Endometrial microvascular endothelial cells (primary cell): Measurements from ENCODE around the gene TCF12. TPM values are rescaled to one million over a fixed set of nuclear protein-coding genes. Genes with fewer than 3 reads are reported as not detected.

Source experiments
- in situ Hi-C: cut with HindIII; loops from 2 replicates; pipeline ENCODE4 v1.10.0; 2017; ENCODE audit warnings: low sequenced_read_pairs, low pct_unique_long_range_greater_than_20kb; ENCODE audit errors: inconsistent ontology term
- total RNA-seq: library from RNA; depleted of rRNA; stranded (reverse); fragments of >200 nt; gene quantifications from one replicate; pipeline ENCODE4 v1.2.3, GENCODE V29; 2015; ENCODE audit errors: inconsistent ontology term

Gene TCF12
- total RNA-seq, 1 donor from 2014 or later: 40.4 TPM

GRCh38 chr15:57205996-57206395 is 287.6 kb downstream of the TCF12 start:
- in situ Hi-C loops: no loop called here

- in situ Hi-C loops: no loop called here
Measured at GRCh38 chr15:57213862-57214261, 295.4 kb downstream of the TCF12 start.

GRCh38 chr15:57215326-57215725 is 296.9 kb downstream of the TCF12 start:
- in situ Hi-C loops: no loop called here

GRCh38 chr15:57215881-57216280 is 297.4 kb downstream of the TCF12 start:
- in situ Hi-C loops: no loop called here

GRCh38 chr15:57216288-57216687 is 297.8 kb downstream of the TCF12 start:
- in situ Hi-C loops: no loop called here

GRCh38 chr15:57217778-57218598 is 299.5 kb downstream of the TCF12 start:
- in situ Hi-C loops: no loop called here

- in situ Hi-C loops: no loop called here
Measured at GRCh38 chr15:57218826-57219576, 300.6 kb downstream of the TCF12 start.

GRCh38 chr15:57220205-57220604 is 301.8 kb downstream of the TCF12 start:
- in situ Hi-C loops: no loop called here

- in situ Hi-C loops: no loop called here
Measured at GRCh38 chr15:57221134-57221533, 302.7 kb downstream of the TCF12 start.

- in situ Hi-C loops: no loop called here
Measured at GRCh38 chr15:57223345-57223744, 304.9 kb downstream of the TCF12 start.

- in situ Hi-C loops: no loop called here
Measured at GRCh38 chr15:57223887-57224286, 305.4 kb downstream of the TCF12 start.

GRCh38 chr15:57224664-57225063 is 306.2 kb downstream of the TCF12 start:
- in situ Hi-C loops: no loop called here

GRCh38 chr15:57227166-57227565 is 308.7 kb downstream of the TCF12 start:
- in situ Hi-C loops: no loop called here

GRCh38 chr15:57227899-57228298 is 309.5 kb downstream of the TCF12 start:
- in situ Hi-C loops: no loop called here

GRCh38 chr15:57228395-57228794 is 310.0 kb downstream of the TCF12 start:
- in situ Hi-C loops: no loop called here

GRCh38 chr15:57229051-57229450 is 310.6 kb downstream of the TCF12 start:
- in situ Hi-C loops: no loop called here

GRCh38 chr15:57231559-57231958 is 313.1 kb downstream of the TCF12 start:
- in situ Hi-C loops: no loop called here

GRCh38 chr15:57234156-57234555 is 315.7 kb downstream of the TCF12 start:
- in situ Hi-C loops: no loop called here

- in situ Hi-C loops: no loop called here
Measured at GRCh38 chr15:57235186-57235585, 316.7 kb downstream of the TCF12 start.

GRCh38 chr15:57235873-57236272 is 317.4 kb downstream of the TCF12 start:
- in situ Hi-C loops: no loop called here
